Kidney (tissue), 14 donors: ENCODE measurements around the gene LGALS7B. TPM values are rescaled to one million over a fixed set of nuclear protein-coding genes. Genes with fewer than 3 reads are reported as not detected.

Experiments
- DNase-seq, 5 donors: peaks; one replicate each; pipeline ENCODE4 v3.0.0-alpha.2; 2013 to 2020
- FAIRE-seq: peaks from 2 replicates; lab custom pipeline; 2012; peaks lifted over from hg19 to GRCh38; lab: Jason Lieb, UNC
- H3K27ac ChIP-seq, 2 donors: one replicate each; pipeline ENCODE4 v1.7.0; 2013; ENCODE audit warnings: low read depth in 2 of 2, low read length in 2 of 2, inconsistent platforms in 1 of 2
- H3K27me3 ChIP-seq: one replicate; pipeline ENCODE4 v1.7.1; 2013; ENCODE audit warnings: low read length, inconsistent platforms; ENCODE audit not compliant: control insufficient read depth, insufficient read depth
- H3K36me3 ChIP-seq, 3 donors: one replicate each; pipeline versions ENCODE4 v1.7.0 to v1.7.1; 2013; ENCODE audit warnings: low read length in 3 of 3, control low read depth in 1 of 3, inconsistent platforms in 1 of 3; ENCODE audit not compliant: insufficient read depth in 3 of 3, control insufficient read depth in 2 of 3
- H3K4me1 ChIP-seq, 3 donors: one replicate each; pipeline versions ENCODE4 v1.7.0 to v1.7.1; 2013; ENCODE audit warnings: low read length in 3 of 3, inconsistent platforms in 1 of 3, low read depth in 1 of 3; ENCODE audit not compliant: control insufficient read depth in 2 of 3, insufficient read depth in 2 of 3
- H3K4me3 ChIP-seq, 3 donors: one replicate each; pipeline versions ENCODE4 v1.7.0 to v1.8.1; 2013; ENCODE audit warnings: low read length in 3 of 3, control low read depth in 1 of 3, inconsistent platforms in 1 of 3
- H3K9ac ChIP-seq, 3 donors: one replicate each; pipeline versions ENCODE4 v1.7.0 to v1.7.1; 2013; ENCODE audit warnings: low read length in 3 of 3, control low read depth in 1 of 3, inconsistent platforms in 1 of 3
- H3K9me3 ChIP-seq, 3 donors: one replicate each; pipeline versions ENCODE4 v1.7.0 to v1.7.1; 2013; ENCODE audit warnings: low read length in 3 of 3, control low read depth in 1 of 3, inconsistent platforms in 1 of 3; ENCODE audit not compliant: control insufficient read depth in 2 of 3, insufficient read depth in 1 of 3
- intact Hi-C: fragments of 100-400 bp; cut with DNase I; formaldehyde crosslinking; loops from one replicate; pipeline ENCODE4 v1.11.1; 2022
- polyA plus RNA-seq: library from polyadenylated mRNA; stranded (reverse); fragments of 350-450 nt; fragmentation: Illumina TruSeq; extraction: RNeasy Lipid Tissue Mini Kit (QIAGEN cat#74804); gene quantifications from one replicate; pipeline ENCODE4 v1.2.3, GENCODE V29; 2014; ENCODE audit warnings: low read depth, low replicate concordance; ENCODE audit not compliant: insufficient read depth
- total RNA-seq: library from RNA; stranded (reverse); fragmentation: NEBNext Ultra II Directional; extraction: Animal tissue kit (Norgen Biotek cat#: 25700); gene quantifications from one replicate; pipeline ENCODE4 v1.2.1, GENCODE V29; 2021
- TF ChIP-seq, protein P1 (sequence below): IDR thresholded peaks from 3 replicates; pipeline ENCODE4 v1.5.1; 2012; ENCODE audit warnings: mild to moderate bottlenecking, moderate library complexity, borderline replicate concordance; ENCODE audit not compliant: insufficient read depth; ENCODE audit errors: extremely low read depth
- donor health status: control.
- donor health status: control.
- donor health status: control.
- donor health status: control.
- donor health status: control.
- donor health status: DM: yes; HTN: yes; CAD: no.
- donor health status: Normal renal cell carcinoma (clear cell type).

The LGALS7B gene
- total and polyA plus RNA-seq, 2 donors from 2014 or later, result 3.7 TPM; not detected in 1

DNA sequence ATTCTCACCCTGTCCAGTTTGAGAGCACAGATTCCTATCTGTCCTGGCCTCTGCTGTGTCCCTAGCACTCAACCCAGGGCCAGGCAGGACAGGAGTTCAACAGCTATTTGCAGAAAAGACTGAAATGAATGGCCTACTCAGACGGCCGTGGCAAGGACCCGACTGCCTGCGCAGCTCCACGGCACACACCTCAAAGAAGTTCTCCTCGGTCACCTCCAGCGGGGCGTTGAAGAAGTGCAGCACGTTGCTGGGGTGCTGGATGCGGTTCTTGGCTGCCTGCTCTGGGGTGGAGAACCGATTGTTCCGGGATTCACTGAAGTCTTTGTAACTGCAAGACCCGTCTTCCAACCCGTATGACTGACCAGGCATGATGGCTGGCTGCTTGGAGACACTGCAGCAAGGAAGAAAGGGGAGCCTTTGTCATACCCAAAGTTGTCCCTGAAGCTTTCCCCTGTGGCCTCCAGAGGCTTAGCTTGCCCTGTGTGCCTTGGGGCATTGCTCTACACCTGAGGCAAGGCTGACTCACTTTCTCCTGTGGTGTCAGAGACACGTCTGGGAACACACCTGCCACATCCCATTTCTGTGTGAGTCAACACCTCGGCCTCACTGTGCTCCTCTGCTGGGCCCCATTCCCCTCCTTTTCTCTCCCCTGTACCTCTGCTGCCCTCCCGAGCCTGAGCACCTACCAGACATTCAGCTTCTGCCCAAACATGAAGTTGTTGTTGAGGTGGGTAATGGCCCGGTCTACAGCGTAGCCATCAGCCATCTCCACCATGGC, 49.4 kb downstream of the LGALS7B start:
- no peak overlapping the region for H3K4me3 ChIP-seq
- DNase-seq (no peak), FAIRE-seq (no peak)
- H3K9me3 ChIP-seq, result no peaks in the 10 kb centered on the region
- H3K36me3 ChIP-seq, result peaks cover 24 to 72% (median 61%) of the 10 kb centered on the region in 3 donors
- H3K9ac ChIP-seq, result no peak overlapping the region
- TF ChIP-seq, protein P1, sequence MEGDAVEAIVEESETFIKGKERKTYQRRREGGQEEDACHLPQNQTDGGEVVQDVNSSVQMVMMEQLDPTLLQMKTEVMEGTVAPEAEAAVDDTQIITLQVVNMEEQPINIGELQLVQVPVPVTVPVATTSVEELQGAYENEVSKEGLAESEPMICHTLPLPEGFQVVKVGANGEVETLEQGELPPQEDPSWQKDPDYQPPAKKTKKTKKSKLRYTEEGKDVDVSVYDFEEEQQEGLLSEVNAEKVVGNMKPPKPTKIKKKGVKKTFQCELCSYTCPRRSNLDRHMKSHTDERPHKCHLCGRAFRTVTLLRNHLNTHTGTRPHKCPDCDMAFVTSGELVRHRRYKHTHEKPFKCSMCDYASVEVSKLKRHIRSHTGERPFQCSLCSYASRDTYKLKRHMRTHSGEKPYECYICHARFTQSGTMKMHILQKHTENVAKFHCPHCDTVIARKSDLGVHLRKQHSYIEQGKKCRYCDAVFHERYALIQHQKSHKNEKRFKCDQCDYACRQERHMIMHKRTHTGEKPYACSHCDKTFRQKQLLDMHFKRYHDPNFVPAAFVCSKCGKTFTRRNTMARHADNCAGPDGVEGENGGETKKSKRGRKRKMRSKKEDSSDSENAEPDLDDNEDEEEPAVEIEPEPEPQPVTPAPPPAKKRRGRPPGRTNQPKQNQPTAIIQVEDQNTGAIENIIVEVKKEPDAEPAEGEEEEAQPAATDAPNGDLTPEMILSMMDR, result no peak
- H3K27me3 ChIP-seq, result no peaks in the 10 kb centered on the region
- H3K27ac ChIP-seq, result peak overlapping the region; percentile 23
- intact Hi-C loops, result no loop called here
- H3K4me1 ChIP-seq, result peaks cover 0 to 15% (median 0%) of the 10 kb centered on the region in 3 donors

DNA sequence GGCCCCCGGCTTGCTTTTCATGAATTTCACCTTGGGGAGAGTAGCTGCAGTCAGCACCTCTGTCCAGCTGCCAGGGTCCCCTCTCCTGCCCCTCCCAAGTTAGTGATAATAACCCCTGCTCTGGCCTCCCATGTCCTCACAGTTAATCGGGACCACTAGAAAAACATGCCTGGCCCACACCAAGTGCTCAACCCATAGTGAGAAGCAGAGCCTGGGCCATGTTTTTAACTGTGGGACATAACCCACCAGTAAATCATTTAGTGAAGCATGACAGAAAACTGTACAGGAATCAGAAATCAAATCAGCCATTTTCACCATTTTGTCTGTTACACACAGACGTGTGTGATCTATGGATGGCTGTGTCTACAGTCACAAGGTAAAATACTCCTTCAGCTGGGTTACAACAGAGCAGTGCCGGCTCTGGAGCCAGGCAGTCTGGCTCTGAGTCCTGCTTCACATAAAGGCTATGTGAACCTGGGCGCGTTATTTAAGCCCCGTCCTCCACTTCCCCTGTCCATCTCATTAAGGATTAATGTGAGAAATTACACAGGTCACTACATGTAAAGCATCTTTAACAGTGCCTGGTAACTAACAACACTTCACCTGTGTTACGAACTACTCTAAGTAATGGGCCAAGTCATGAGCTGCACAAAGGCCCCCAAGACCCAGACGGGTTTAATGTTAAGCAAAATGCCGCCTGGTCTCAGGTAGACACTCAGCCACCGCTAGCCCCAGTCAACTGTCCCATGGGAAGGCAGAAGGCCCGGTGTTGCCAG, 50.2 kb downstream of the LGALS7B start:
- H3K4me1 ChIP-seq, result peaks cover 0 to 15% (median 0%) of the 10 kb centered on the region in 3 donors
- H3K4me3 ChIP-seq, result no peak overlapping the region
- no peaks in the 10 kb centered on the region for H3K9me3 ChIP-seq
- H3K27ac ChIP-seq, result peak overlapping the region in 1 of 2 donors; percentile 23
- TF ChIP-seq, protein P1, result no peak
- intact Hi-C loops, result no loop called here
- H3K36me3 ChIP-seq, result peaks cover 26 to 80% (median 68%) of the 10 kb centered on the region in 3 donors
- DNase-seq (no peak), FAIRE-seq (no peak)
- H3K27me3 ChIP-seq, result no peaks in the 10 kb centered on the region
- no peak overlapping the region for H3K9ac ChIP-seq

- Histone ChIP-seq H3K4me1 (peaks cover 0 to 15% (median 0%) of the 10 kb centered on the region in 3 donors), H3K9ac (no peak overlapping the region), H3K27ac (no peak overlapping the region)
Observed at GRCh38 chr19:38839816-38840582, 51.0 kb downstream of the LGALS7B start.

More at GRCh38 chr19:38839816-38840582, 51.0 kb downstream of the LGALS7B start:
- TF ChIP-seq, protein P1, result no peak
- Histone ChIP-seq H3K4me3 (no peak overlapping the region), H3K9me3 (no peaks in the 10 kb centered on the region), H3K27me3 (no peaks in the 10 kb centered on the region), H3K36me3 (peaks cover 29 to 88% (median 74%) of the 10 kb centered on the region in 3 donors)
- intact Hi-C loops, result no loop called here
- FAIRE-seq (no peak), DNase-seq (no peak)
